A172 (cell line): ENCODE results near the gene GDPD5. TPM values are rescaled to one million over a fixed set of nuclear protein-coding genes. Genes with fewer than 3 reads are reported as not detected.

Experiments used
- DNase-seq: peaks from one replicate; pipeline ENCODE4 v3.0.0-alpha.2; 2015; ENCODE audit warnings: low spot score
- total RNA-seq: library from RNA; depleted of rRNA; stranded (reverse); fragments of >200 nt; shearing (Covaris generic); gene quantifications from 2 replicates; pipeline ENCODE4 v1.2.3, GENCODE V29; 2014

The GDPD5 gene
- total RNA-seq, 1 experiment from 2014 or later: 33.7 TPM

DNA sequence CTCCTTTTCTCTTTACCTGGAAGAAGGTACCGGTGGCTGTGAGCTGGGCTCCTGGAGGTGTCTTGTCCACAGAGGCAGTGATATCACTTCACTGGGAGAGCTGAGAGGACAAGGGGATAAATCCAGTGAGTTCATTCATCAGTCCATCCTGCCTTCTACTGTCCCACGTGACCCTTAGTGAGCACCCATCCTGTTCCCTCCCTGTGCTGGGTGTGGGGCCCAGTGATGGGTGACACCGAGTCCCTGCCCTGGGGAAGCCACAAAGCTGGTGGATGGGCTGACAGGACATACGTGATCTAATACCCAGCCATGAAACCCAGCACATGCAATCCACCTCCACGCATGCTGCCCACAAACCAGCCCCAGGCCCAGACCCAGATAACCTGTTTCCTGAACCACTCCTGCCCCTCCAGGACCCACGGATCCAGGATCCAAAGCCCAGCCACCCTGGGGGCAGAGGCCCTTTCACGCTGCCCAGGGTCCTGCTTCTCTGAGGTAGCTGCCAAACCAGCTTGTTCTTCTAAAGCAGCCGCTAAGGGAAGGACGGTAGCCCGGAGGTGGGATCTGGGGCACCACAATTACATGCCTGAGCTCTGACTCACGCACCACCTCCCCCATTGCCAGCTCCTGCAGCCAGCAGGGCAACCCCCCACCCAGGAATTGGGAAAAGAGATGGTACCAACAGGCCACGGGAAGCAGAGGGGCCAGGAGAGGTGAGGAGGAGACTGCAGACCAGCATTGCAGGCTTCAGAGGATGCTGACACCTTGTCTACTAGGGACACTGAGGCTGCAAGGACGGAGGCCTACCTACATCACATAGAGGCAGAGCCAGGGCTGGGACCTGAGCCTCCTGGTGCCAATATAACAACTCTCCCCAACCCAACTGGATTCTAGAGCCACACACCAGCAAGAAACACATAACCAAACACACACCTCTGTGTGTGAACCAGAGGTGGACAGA lies 35.2 kb downstream of the GDPD5 start:
- DNase-seq: peak; percentile 80

DNA sequence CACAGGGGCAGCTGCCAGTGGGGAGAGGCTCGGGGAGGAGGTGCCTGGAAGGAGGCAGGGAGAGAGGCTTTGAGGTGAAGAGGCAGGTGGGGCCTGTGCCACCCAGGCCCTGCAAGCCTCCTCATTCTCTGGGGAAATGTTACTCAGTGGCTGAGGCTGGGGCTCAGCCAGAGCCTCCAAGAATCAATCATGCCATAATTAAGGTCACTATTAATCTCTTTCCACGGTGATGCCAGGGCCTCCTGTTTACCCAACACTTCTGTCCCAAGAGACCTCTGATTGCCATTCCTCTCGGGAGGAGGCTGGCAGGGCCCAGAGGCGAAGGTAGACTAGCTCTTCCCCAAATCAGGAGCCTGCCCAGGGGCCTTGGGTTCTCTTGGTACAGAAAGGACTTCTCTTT lies 38.4 kb downstream of the GDPD5 start:
- no peak for DNase-seq

GRCh38 chr11:75485742-75486141 lies 40.0 kb downstream of the GDPD5 start:
- DNase-seq: no peak

DNA sequence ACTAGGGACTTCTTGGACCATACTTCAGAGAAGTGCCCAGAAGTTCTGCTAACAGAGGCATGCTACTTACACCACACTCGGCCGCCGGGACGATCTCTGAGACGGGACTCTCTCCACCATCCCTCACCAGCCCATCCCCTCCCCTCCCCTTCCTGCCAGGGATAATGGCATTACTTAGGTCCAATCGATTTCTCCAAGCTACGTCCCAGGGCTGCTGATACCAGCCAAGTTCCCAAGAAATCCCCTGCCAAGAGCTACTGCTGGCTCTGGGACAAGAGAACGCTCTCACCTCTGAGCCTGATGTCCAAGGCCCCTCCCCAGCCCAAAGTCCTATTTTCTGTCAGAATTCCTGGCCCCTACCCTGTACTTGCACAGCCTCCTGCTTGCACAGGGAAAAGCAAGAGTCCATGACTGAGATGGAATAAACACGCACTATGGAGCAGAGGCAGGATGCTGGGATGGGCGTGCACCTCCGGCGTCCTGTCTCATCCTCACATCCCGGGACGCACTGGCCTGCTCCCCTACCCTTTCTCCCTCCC lies 42.7 kb downstream of the GDPD5 start:
- no peak for DNase-seq

GRCh38 chr11:75481922-75482606 lies 43.7 kb downstream of the GDPD5 start:
- DNase-seq: no peak

GRCh38 chr11:75481223-75481921 lies 44.4 kb downstream of the GDPD5 start:
- no peak for DNase-seq

GRCh38 chr11:75480185-75481175 lies 45.3 kb downstream of the GDPD5 start:
- DNase-seq: no peak

GRCh38 chr11:75479597-75480145 lies 46.1 kb downstream of the GDPD5 start:
- DNase-seq: no peak

- DNase-seq: no peak
Measured at GRCh38 chr11:75478783-75479596, 46.8 kb downstream of the GDPD5 start.

- DNase-seq: no peak
Measured at GRCh38 chr11:75477614-75477935, 48.2 kb downstream of the GDPD5 start.

GRCh38 chr11:75476739-75477613 lies 48.8 kb downstream of the GDPD5 start:
- no peak for DNase-seq

GRCh38 chr11:75475767-75476650 lies 49.7 kb downstream of the GDPD5 start:
- DNase-seq: peak; percentile 47

DNA sequence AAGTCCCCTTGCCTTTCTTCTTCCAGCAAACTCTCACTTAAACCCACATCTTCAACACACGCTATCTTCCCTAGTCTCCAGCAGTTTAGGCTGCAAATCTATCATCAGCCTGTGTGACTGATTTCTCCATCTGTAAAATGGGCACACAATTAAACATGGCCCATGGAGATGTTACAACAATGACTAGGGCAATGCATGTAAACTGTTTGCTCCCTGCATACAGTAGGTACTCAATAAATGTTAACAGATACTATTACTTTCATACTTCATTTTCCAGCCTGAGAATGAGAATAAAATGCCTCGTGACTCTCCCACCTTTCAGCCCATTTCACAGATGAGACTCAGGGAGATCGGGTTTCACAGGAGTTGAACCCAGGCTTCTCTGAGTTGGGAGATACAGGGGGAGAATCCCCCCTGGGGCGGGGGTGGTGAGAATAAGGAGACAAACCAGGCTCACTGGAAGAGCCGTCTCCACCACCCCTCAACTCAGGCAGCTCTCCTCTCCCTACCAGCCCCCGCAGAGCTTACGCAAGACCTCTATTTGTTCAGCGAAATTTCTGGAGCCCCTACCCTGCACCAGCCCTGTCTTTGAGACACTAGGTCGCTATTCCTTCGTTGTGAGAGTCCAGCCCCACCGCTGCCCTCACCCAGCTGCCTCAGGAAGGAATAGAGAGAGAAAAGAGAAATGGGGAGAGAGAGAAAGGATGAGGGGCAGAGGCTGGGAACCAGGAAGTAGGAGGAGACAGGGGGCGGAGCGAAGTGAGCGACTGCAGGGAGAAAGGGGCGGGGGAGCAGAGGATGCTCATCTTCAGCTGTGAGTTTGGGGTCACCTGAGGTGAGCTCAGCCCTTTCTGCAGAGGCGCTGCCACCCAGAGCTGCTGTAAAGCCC lies 50.6 kb downstream of the GDPD5 start:
- DNase-seq: peak; percentile 77

- DNase-seq: peak; percentile 27
Measured at GRCh38 chr11:75474240-75474639, 51.5 kb downstream of the GDPD5 start.

GRCh38 chr11:75473684-75474083 lies 52.1 kb downstream of the GDPD5 start:
- DNase-seq: no peak

GRCh38 chr11:75472081-75472732 lies 53.5 kb downstream of the GDPD5 start:
- DNase-seq: no peak
